Tongue (tissue), 2 donors: Measurements from ENCODE around the gene CDK19. TPM values are rescaled to one million over a fixed set of nuclear protein-coding genes. Genes with fewer than 3 reads are reported as not detected.

Experiments used
- DNase-seq: peaks from one replicate; pipeline ENCODE4 v3.0.0-alpha.2; 2015
- total RNA-seq: library from RNA; depleted of rRNA; stranded (reverse); fragments of >200 nt; gene quantifications from one replicate; pipeline ENCODE4 v1.2.3, GENCODE V29; 2014

Gene CDK19
- total RNA-seq, 1 donor from 2014 or later = 20.3 TPM

GRCh38 chr6:110703010-110703905, 112.0 kb downstream of the CDK19 start:
- DNase-seq = no peak

GRCh38 chr6:110699780-110700179, 115.5 kb downstream of the CDK19 start:
- no peak for DNase-seq

GRCh38 chr6:110693994-110694393, 121.3 kb downstream of the CDK19 start:
- no peak for DNase-seq

GRCh38 chr6:110693296-110693695, 122.0 kb downstream of the CDK19 start:
- DNase-seq = no peak

GRCh38 chr6:110690916-110691315, 124.4 kb downstream of the CDK19 start:
- no peak for DNase-seq

GRCh38 chr6:110690106-110690654, 125.1 kb downstream of the CDK19 start:
- DNase-seq = no peak

- DNase-seq = peak; percentile 20
These were observed 125.9 kb downstream of the CDK19 start for GRCh38 chr6:110689275-110689935.

GRCh38 chr6:110688661-110689268, 126.5 kb downstream of the CDK19 start:
- DNase-seq = peak; percentile 12

- no peak for DNase-seq
These were observed 127.9 kb downstream of the CDK19 start for GRCh38 chr6:110687326-110687725.

- no peak for DNase-seq
These were observed 132.0 kb downstream of the CDK19 start for GRCh38 chr6:110683241-110683640.

GRCh38 chr6:110682460-110682853, 132.8 kb downstream of the CDK19 start:
- peak; percentile 91 for DNase-seq

- peak; percentile 25 for DNase-seq
These were observed 133.5 kb downstream of the CDK19 start for GRCh38 chr6:110681543-110682459.

- no peak for DNase-seq
These were observed 138.9 kb downstream of the CDK19 start for GRCh38 chr6:110676396-110676795.

GRCh38 chr6:110674096-110674495, 141.2 kb downstream of the CDK19 start:
- no peak for DNase-seq

- DNase-seq = no peak
These were observed 143.1 kb downstream of the CDK19 start for GRCh38 chr6:110672122-110672521.

GRCh38 chr6:110671447-110671846, 143.8 kb downstream of the CDK19 start:
- DNase-seq = no peak

- no peak for DNase-seq
These were observed 149.7 kb downstream of the CDK19 start for GRCh38 chr6:110665600-110665999.

- DNase-seq = no peak
These were observed 150.3 kb downstream of the CDK19 start for GRCh38 chr6:110664933-110665332.

- no peak for DNase-seq
These were observed 152.6 kb downstream of the CDK19 start for GRCh38 chr6:110662490-110663211.

GRCh38 chr6:110661414-110661813, 153.9 kb downstream of the CDK19 start:
- DNase-seq = no peak

- no peak for DNase-seq
These were observed 155.1 kb downstream of the CDK19 start for GRCh38 chr6:110660066-110660655.
